K562 (cell line): ENCODE measurements around the gene FTL. TPM values are rescaled to one million over a fixed set of nuclear protein-coding genes. Genes with fewer than 3 reads are reported as not detected.
A peak's percentile ranks its signal among the peaks of the same experiment; 100 is the strongest.

Experiments used
- ATAC-seq: fragments of 200-7000 bp; cut with Tn5 transposase; 3 replicates; pipeline ENCODE4 v1.9.1; 2020; ENCODE audit warnings: moderate library complexity
- BruUV-seq: library from RNA; stranded (reverse); fragments of 400-500 nt; replicated peaks from 2 replicates; lab custom pipeline; 2021; lab: Mats Ljungman, UMichigan
- CTCF ChIA-PET: fragments of 300-600 bp; formaldehyde crosslinking; extraction: SDS; loops from one replicate; lab custom pipeline; 2021; ENCODE audit warnings: low intra/inter-chr PET ratio; lab: Yijun Ruan, JAX
- POLR2A ChIA-PET: fragments of 300-600, 350-650 bp; sonication (Branson Sonifier 250); formaldehyde crosslinking; extraction: SDS; loops from one replicate; lab custom pipeline; 2021; ENCODE audit warnings: antibody characterized with exemption, inconsistent platforms; lab: Yijun Ruan, JAX
- DNase-seq, 4 experiments: peaks; one replicate each; pipeline versions ENCODE4 v3.0.0 to v3.0.0-alpha.2; 2011 to 2018; ENCODE audit warnings: low spot score in 3 of 4, mixed read lengths in 3 of 4; ENCODE audit errors: extremely low read depth in 1 of 4
- FAIRE-seq: peaks from 2 replicates; lab custom pipeline; 2011; peaks lifted over from hg19 to GRCh38; lab: Jason Lieb, UNC
- H2AFZ ChIP-seq: 2 replicates; pipeline ENCODE4 v1.6.0; 2011; ENCODE audit warnings: low read depth, low read length, control low read depth, inconsistent platforms
- H3K27ac ChIP-seq: fragments of 200-600 bp; 3 replicates; pipeline ENCODE4 v1.8.0; 2011; ENCODE audit warnings: low read depth, mild to moderate bottlenecking, control low read depth, inconsistent platforms, low read length, moderate library complexity, mixed read lengths; ENCODE audit errors: extremely low read depth
- H3K27me3 ChIP-seq, 2 experiments: fragments of 300-600 bp in 1 of 2; 2 replicates in 1 of 2; 3 replicates in 1 of 2; pipeline versions ENCODE4 v1.6.0 to v1.8.0; 2011; ENCODE audit warnings: inconsistent platforms in 2 of 2, low read length in 2 of 2, mild to moderate bottlenecking in 1 of 2, mixed read lengths in 1 of 2, moderate library complexity in 1 of 2; ENCODE audit not compliant: control insufficient read depth in 2 of 2, insufficient read depth in 2 of 2
- H3K36me3 ChIP-seq: fragments of 300-600 bp; 3 replicates; pipeline ENCODE4 v1.8.0; 2011; ENCODE audit warnings: mild to moderate bottlenecking, low read length, inconsistent platforms; ENCODE audit not compliant: control insufficient read depth, insufficient read depth
- H3K4me1 ChIP-seq, 2 experiments: fragments of 200-600 bp in 1 of 2; replicated peaks in 1 of 2; 2 replicates in 1 of 2; 3 replicates in 1 of 2; pipeline versions ENCODE4 v1.5.1 to v1.8.0; 2011; ENCODE audit warnings: inconsistent platforms in 2 of 2, low read length in 2 of 2, mild to moderate bottlenecking in 1 of 2, mixed read lengths in 1 of 2, moderate library complexity in 1 of 2; ENCODE audit not compliant: control insufficient read depth in 2 of 2, insufficient read depth in 2 of 2
- H3K4me2 ChIP-seq: 2 replicates; pipeline ENCODE4 v1.6.1; 2011; ENCODE audit warnings: low read length, control low read depth, inconsistent platforms, mixed read lengths; ENCODE audit not compliant: insufficient read depth
- H3K4me3 ChIP-seq: fragments of 200-600 bp; sonication (generic), shearing (Covaris generic); 2 replicates; pipeline ENCODE4 v1.5.1; 2016; ENCODE audit warnings: control low read depth, inconsistent platforms
- H3K79me2 ChIP-seq: fragments of 200-600 bp; 3 replicates; pipeline ENCODE4 v1.8.0; 2011; ENCODE audit warnings: low read length, inconsistent platforms; ENCODE audit not compliant: control insufficient read depth, insufficient read depth
- H3K9ac ChIP-seq, 2 experiments: 2 replicates each; pipeline versions ENCODE4 v1.6.0 to v1.6.1; 2011; ENCODE audit warnings: low read depth in 2 of 2, low read length in 2 of 2, control low read depth in 1 of 2, inconsistent platforms in 1 of 2, mild to moderate bottlenecking in 1 of 2, mixed read lengths in 1 of 2; ENCODE audit not compliant: insufficient read depth in 1 of 2
- H3K9me1 ChIP-seq: one replicate; pipeline ENCODE4 v1.6.0; 2011; ENCODE audit warnings: inconsistent platforms, mild to moderate bottlenecking, low read length, moderate library complexity; ENCODE audit not compliant: control insufficient read depth, insufficient read depth
- H3K9me3 ChIP-seq: replicated peaks from 2 replicates; pipeline ENCODE4 v1.5.1; 2011; ENCODE audit warnings: low read depth, low read length, inconsistent platforms; ENCODE audit not compliant: control insufficient read depth, insufficient read depth
- H4K20me1 ChIP-seq: replicated peaks from 2 replicates; pipeline ENCODE4 v1.6.1; 2011; ENCODE audit warnings: low read length, inconsistent platforms, mixed read lengths; ENCODE audit not compliant: control insufficient read depth, insufficient read depth
- CTCF ChIP-seq, 3 experiments: IDR thresholded peaks in 2 of 3; conservative IDR thresholded peaks in 1 of 3; 2 replicates each; pipeline ENCODE4 v1.5.1; 2011 to 2012; ENCODE audit warnings: low read length in 3 of 3, mild to moderate bottlenecking in 3 of 3, control low read depth in 2 of 3, improper control_type of control experiment in 1 of 3, inconsistent platforms in 1 of 3, low read depth in 1 of 3, mixed read lengths in 1 of 3, moderate library complexity in 1 of 3; ENCODE audit not compliant: insufficient read depth in 2 of 3
- HLTF ChIP-seq: fragments of 450-650 bp; IDR thresholded peaks from 2 replicates; pipeline ENCODE4 v1.6.1; 2016
- IRF9 ChIP-seq: fragments of 450-650 bp; IDR thresholded peaks from 2 replicates; pipeline ENCODE4 v1.6.1; 2016; ENCODE audit warnings: missing biosample characterization, missing genetic modification characterization
- KDM4B ChIP-seq, 2 experiments: fragments of 450-650 bp in 1 of 2; sonication (generic) in 1 of 2; IDR thresholded peaks; 2 replicates each; pipeline ENCODE4 v1.6.1; 2016 to 2017; ENCODE audit warnings: borderline replicate concordance in 2 of 2, antibody characterized with exemption in 1 of 2, low read depth in 1 of 2, mild to moderate bottlenecking in 1 of 2
- MLLT1 ChIP-seq, 2 experiments: fragments of 450-650 bp; IDR thresholded peaks; 2 replicates each; pipeline ENCODE4 v1.6.1; 2016
- POU5F1 ChIP-seq: fragments of 150-350 bp; IDR thresholded peaks from 2 replicates; pipeline ENCODE4 v1.6.1; 2014; ENCODE audit warnings: borderline replicate concordance, low read length, low read depth, mild to moderate bottlenecking; ENCODE audit not compliant: partially characterized antibody
- RBM25 ChIP-seq: fragments of 200-400 bp; formaldehyde crosslinking; IDR thresholded peaks from 2 replicates; pipeline ENCODE4 v1.6.1; 2018; ENCODE audit warnings: low read length, low read depth, moderate library complexity; ENCODE audit not compliant: severe bottlenecking
- WGBS: fragments of 100-300 bp; shearing (Covaris generic); methylation state at CpG from one replicate; pipeline ENCODE4 v1.1.6; 2016; ENCODE audit warnings: low coverage, mixed read lengths; ENCODE audit not compliant: insufficient coverage; ENCODE audit errors: missing lambda C conversion rate; 5-methylcytosine and 5-hydroxymethylcytosine counted together
- in situ Hi-C: fragments of 300-500 bp; cut with MboI; formaldehyde crosslinking; loops from 4 replicates; pipeline ENCODE4 v1.15.0; 2018; ENCODE audit warnings: inconsistent platforms, mixed read lengths
- intact Hi-C: fragments of 100-400 bp; cut with micrococcal nuclease; formaldehyde crosslinking; loops from 2 replicates; pipeline ENCODE4 v1.14.2; 2022
- polyA plus RNA-seq, 8 experiments: library from polyadenylated mRNA; depleted of rRNA in 4 of 8; stranded (reverse) in 5 of 8; unstranded in 3 of 8; fragments of >200 nt; fragmentation: Nextera tagmentation in 2 of 8; fragmentation: Illumina TruSeq in 1 of 8; extraction: Ambion mirVana in 2 of 8; extraction: Trizol in 1 of 8; gene quantifications; 2 replicates each; pipeline versions ENCODE4 v1.2.1 to v1.2.3, GENCODE V29; 2011 to 2014; ENCODE audit warnings: inconsistent platforms in 1 of 8, missing spikeins in 1 of 8
- total RNA-seq, 7 experiments: library from RNA; depleted of rRNA in 6 of 7; stranded (reverse); fragments of >200 nt in 6 of 7; fragmentation: Illumina TruSeq in 2 of 7; extraction: Trizol in 2 of 7; gene quantifications; 2 replicates each; pipeline versions ENCODE4 v1.2.1 to v1.2.3, GENCODE V29; 2011 to 2021; ENCODE audit warnings: low replicate concordance in 1 of 7

FTL gene
- total and polyA plus RNA-seq, 9 of the 15 experiments (the other 6 are each of a cell fraction or from before 2014, with no cell fraction given) = 1,231 to 27,415 (median 3,965) TPM

GRCh38 chr19:48928164-48929025, 36.7 kb upstream of the FTL start:
- Histone ChIP-seq H4K20me1 (no peaks in the 10 kb centered on the region), H3K79me2 (no peaks in the 10 kb centered on the region; the same call in 2 of the 3 replicates), H3K36me3 (peaks cover 4% of the 10 kb centered on the region; the same call in 1 of the 3 replicates), H3K4me3 (no peak overlapping the region), H3K9me1 (no peaks in the 10 kb centered on the region), H3K4me1 (peaks cover 8 to 18% of the 10 kb centered on the region in 2 experiments; a peak in 4 of 5 replicates), H3K9me3 (no peaks in the 10 kb centered on the region), H3K9ac (no peak overlapping the region), H3K4me2 (no peak overlapping the region), H3K27me3 (no peaks in the 10 kb centered on the region), H2AFZ (no peak overlapping the region), H3K27ac (no peak overlapping the region)
- intact Hi-C loops = no loop called here
- no peak for ATAC-seq
- FAIRE-seq = no peak
- POLR2A ChIA-PET = interaction anchor here (0.9 to 1.4 kb wide), 4 partner anchors 9 to 35 kb away, joined by 3 to 6 read pairs (median 4); no protein-coding TSS in a partner anchor
- no peak for TF ChIP-seq IRF9
- peak; percentile 19 for TF ChIP-seq RBM25
- no peak for TF ChIP-seq POU5F1
- TF ChIP-seq HLTF = no peak
- TF ChIP-seq MLLT1 (IDR thresholded peaks at IDR 0.05) = 0 out of 4 replicates have a peak, but pooled peaks of 1 of the 2 experiments have one; percentile 10
- no peak for TF ChIP-seq KDM4B (IDR thresholded peaks at IDR 0.05; ENCODE audit: borderline replicate concordance in 2 of 2, low read depth in 1 of 2)
- TF ChIP-seq CTCF (IDR thresholded peaks at IDR 0.05 in 2 of 3, conservative IDR thresholded peaks at IDR 0.05 in 1 of 3; ENCODE audit: insufficient read depth in 2 of 3, low read depth in 1 of 3, low read length in 3 of 3) = 0 out of 6 replicates have a peak, but pooled peaks of 1 of the 3 experiments have one; percentile 11
- 83% methylated on average over 13 of the region's 15 CpGs for WGBS
- BruUV-seq = no TSS peak
- CTCF ChIA-PET = interaction anchor here (0.6 to 0.7 kb wide), 2 partner anchors 27 to 145 kb away, joined by 3 to 4 read pairs; no protein-coding TSS in a partner anchor
- DNase-seq = no peak
- in situ Hi-C loops = no loop called here
